K562 (cell line): ENCODE results near the gene DNAH3. TPM values are rescaled to one million over a fixed set of nuclear protein-coding genes. Genes with fewer than 3 reads are reported as not detected.

Experiments used
- ATF1 ChIP-seq, 2 experiments: fragments of 450-650 bp in 1 of 2; IDR thresholded peaks; 2 replicates each; pipeline ENCODE4 v1.6.1; 2016; ENCODE audit warnings: missing compliant biosample characterization in 1 of 2, missing genetic modification characterization in 1 of 2
- CBX2 ChIP-seq: fragments of 200-600 bp; sonication (generic); IDR thresholded peaks from one replicate; pipeline ENCODE4 v1.6.1; 2012; ENCODE audit warnings: mild to moderate bottlenecking, low read length, inconsistent platforms; ENCODE audit not compliant: insufficient read depth, poor library complexity, severe bottlenecking
- FOXP1 ChIP-seq: sonication (generic); formaldehyde crosslinking; IDR thresholded peaks from 2 replicates; pipeline ENCODE4 v1.8.0; 2022; ENCODE audit warnings: mild to moderate bottlenecking, missing genetic modification reagents
- NCOA2 ChIP-seq, 2 experiments: fragments of 450-650 bp; IDR thresholded peaks; 2 replicates each; pipeline ENCODE4 v1.6.1; 2018; ENCODE audit warnings: mild to moderate bottlenecking in 2 of 2, moderate library complexity in 1 of 2; ENCODE audit not compliant: partially characterized antibody in 2 of 2
- NR2C2 ChIP-seq, 2 experiments: fragments of 200-800 bp in 1 of 2; sonication (Bioruptor generic) in 1 of 2; sonication (generic) in 1 of 2; formaldehyde crosslinking in 1 of 2; IDR thresholded peaks; 2 replicates each; pipeline versions ENCODE4 v1.6.1 to v1.8.0; 2016 to 2022; ENCODE audit warnings: mild to moderate bottlenecking in 1 of 2, missing compliant biosample characterization in 1 of 2, missing genetic modification characterization in 1 of 2, missing genetic modification reagents in 1 of 2
- PKNOX1 ChIP-seq: fragments of 450-650 bp; IDR thresholded peaks from 2 replicates; pipeline ENCODE4 v1.6.1; 2016
- POLR2AphosphoS2 ChIP-seq: IDR thresholded peaks from 2 replicates; pipeline ENCODE4 v1.6.1; 2012; ENCODE audit warnings: low read length, improper control_type of control experiment
- POLR2H ChIP-seq: IDR thresholded peaks from 2 replicates; pipeline ENCODE4 v1.6.1; 2016; ENCODE audit warnings: missing genetic modification characterization, low read depth, mild to moderate bottlenecking, control low read depth, missing compliant biosample characterization, moderate library complexity
- PPARD ChIP-seq: fragments of 250-450 bp; sonication (Bioruptor Pico); IDR thresholded peaks from 2 replicates; pipeline ENCODE4 v1.8.0; 2022; ENCODE audit warnings: inconsistent platforms, mild to moderate bottlenecking, moderate library complexity
- SRSF1 ChIP-seq: fragments of 200-400 bp; formaldehyde crosslinking; IDR thresholded peaks from 2 replicates; pipeline ENCODE4 v1.6.1; 2017; ENCODE audit warnings: mild to moderate bottlenecking, low read depth, low read length, moderate library complexity
- STAT5A ChIP-seq: IDR thresholded peaks from 2 replicates; pipeline ENCODE4 v1.6.1; 2012; ENCODE audit warnings: low read length, inconsistent platforms, borderline replicate concordance
- TGIF2 ChIP-seq: sonication (generic); formaldehyde crosslinking; IDR thresholded peaks from 2 replicates; pipeline ENCODE4 v1.8.1; 2022; ENCODE audit warnings: mild to moderate bottlenecking, missing genetic modification reagents, moderate library complexity
- ZNF212 ChIP-seq: fragments of 450-650 bp; formaldehyde crosslinking; IDR thresholded peaks from 2 replicates; pipeline ENCODE4 v1.4.0; 2020; ENCODE audit warnings: mild to moderate bottlenecking
- ZSCAN29 ChIP-seq: fragments of 450-650 bp; IDR thresholded peaks from 2 replicates; pipeline ENCODE4 v1.6.1; 2017
- polyA plus RNA-seq, 8 experiments: library from polyadenylated mRNA; depleted of rRNA in 4 of 8; stranded (reverse) in 5 of 8; unstranded in 3 of 8; fragments of >200 nt; fragmentation: Nextera tagmentation in 2 of 8; fragmentation: Illumina TruSeq in 1 of 8; extraction: Ambion mirVana in 2 of 8; extraction: Trizol in 1 of 8; gene quantifications; 2 replicates each; pipeline versions ENCODE4 v1.2.1 to v1.2.3, GENCODE V29; 2011 to 2014; ENCODE audit warnings: inconsistent platforms in 1 of 8, missing spikeins in 1 of 8
- total RNA-seq, 7 experiments: library from RNA; depleted of rRNA in 6 of 7; stranded (reverse); fragments of >200 nt in 6 of 7; fragmentation: Illumina TruSeq in 2 of 7; extraction: Trizol in 2 of 7; gene quantifications; 2 replicates each; pipeline versions ENCODE4 v1.2.1 to v1.2.3, GENCODE V29; 2011 to 2021; ENCODE audit warnings: low replicate concordance in 1 of 7
- TF ChIP-seq, protein P1 (sequence below): sonication (generic); formaldehyde crosslinking; IDR thresholded peaks from 2 replicates; pipeline ENCODE4 v1.8.0; 2022; ENCODE audit warnings: mild to moderate bottlenecking, missing genetic modification reagents
- TF ChIP-seq, protein P2 (sequence below), 2 experiments: fragments of 450-650 bp in 1 of 2; IDR thresholded peaks; 2 replicates each; pipeline ENCODE4 v1.6.1; 2011 to 2017; ENCODE audit warnings: low read depth in 2 of 2, antibody characterized with exemption in 1 of 2, borderline replicate concordance in 1 of 2, low read length in 1 of 2, mild to moderate bottlenecking in 1 of 2, mixed read lengths in 1 of 2; ENCODE audit not compliant: control insufficient read depth in 1 of 2
- TF ChIP-seq, protein P3 (sequence below), 2 experiments: fragments of 450-650 bp; IDR thresholded peaks; 2 replicates each; pipeline ENCODE4 v1.6.1; 2018; ENCODE audit warnings: mild to moderate bottlenecking in 2 of 2, low read depth in 1 of 2; ENCODE audit not compliant: partially characterized antibody in 2 of 2

The DNAH3 gene
- total and polyA plus RNA-seq, 9 of the 15 experiments (the other 6 are each of a cell fraction or from before 2014, with no cell fraction given): 0.32 to 0.84 (median 0.44) TPM

GRCh38 chr16:20897253-20897897, 253.3 kb downstream of the DNAH3 start (continued):
- TF ChIP-seq, protein P1, sequence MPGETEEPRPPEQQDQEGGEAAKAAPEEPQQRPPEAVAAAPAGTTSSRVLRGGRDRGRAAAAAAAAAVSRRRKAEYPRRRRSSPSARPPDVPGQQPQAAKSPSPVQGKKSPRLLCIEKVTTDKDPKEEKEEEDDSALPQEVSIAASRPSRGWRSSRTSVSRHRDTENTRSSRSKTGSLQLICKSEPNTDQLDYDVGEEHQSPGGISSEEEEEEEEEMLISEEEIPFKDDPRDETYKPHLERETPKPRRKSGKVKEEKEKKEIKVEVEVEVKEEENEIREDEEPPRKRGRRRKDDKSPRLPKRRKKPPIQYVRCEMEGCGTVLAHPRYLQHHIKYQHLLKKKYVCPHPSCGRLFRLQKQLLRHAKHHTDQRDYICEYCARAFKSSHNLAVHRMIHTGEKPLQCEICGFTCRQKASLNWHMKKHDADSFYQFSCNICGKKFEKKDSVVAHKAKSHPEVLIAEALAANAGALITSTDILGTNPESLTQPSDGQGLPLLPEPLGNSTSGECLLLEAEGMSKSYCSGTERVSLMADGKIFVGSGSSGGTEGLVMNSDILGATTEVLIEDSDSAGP (CRISPR knock-in tag): no peak
- TF ChIP-seq PPARD (no peak), POLR2AphosphoS2 (no peak), STAT5A (no peak), CBX2 (no peak), ATF1 (CRISPR knock-in tag; IDR thresholded peaks at IDR 0.05) (no peak), ATF1 (tag; IDR thresholded peaks at IDR 0.05) (no peak), ZSCAN29 (no peak), NCOA2 (IDR thresholded peaks at IDR 0.05; ENCODE audit: partially characterized antibody in 2 of 2) (no peak), ZNF212 (CRISPR knock-in tag) (no peak), POLR2H (no peak), NR2C2 (CRISPR knock-in tag; IDR thresholded peaks at IDR 0.05) (no peak), NR2C2 (tag; IDR thresholded peaks at IDR 0.05) (0 out of 2 replicates have a peak, but pooled peaks have one; percentile 3), FOXP1 (no peak), PKNOX1 (no peak), TGIF2 (CRISPR knock-in tag) (no peak), SRSF1 (no peak)
- TF ChIP-seq, protein P2, sequence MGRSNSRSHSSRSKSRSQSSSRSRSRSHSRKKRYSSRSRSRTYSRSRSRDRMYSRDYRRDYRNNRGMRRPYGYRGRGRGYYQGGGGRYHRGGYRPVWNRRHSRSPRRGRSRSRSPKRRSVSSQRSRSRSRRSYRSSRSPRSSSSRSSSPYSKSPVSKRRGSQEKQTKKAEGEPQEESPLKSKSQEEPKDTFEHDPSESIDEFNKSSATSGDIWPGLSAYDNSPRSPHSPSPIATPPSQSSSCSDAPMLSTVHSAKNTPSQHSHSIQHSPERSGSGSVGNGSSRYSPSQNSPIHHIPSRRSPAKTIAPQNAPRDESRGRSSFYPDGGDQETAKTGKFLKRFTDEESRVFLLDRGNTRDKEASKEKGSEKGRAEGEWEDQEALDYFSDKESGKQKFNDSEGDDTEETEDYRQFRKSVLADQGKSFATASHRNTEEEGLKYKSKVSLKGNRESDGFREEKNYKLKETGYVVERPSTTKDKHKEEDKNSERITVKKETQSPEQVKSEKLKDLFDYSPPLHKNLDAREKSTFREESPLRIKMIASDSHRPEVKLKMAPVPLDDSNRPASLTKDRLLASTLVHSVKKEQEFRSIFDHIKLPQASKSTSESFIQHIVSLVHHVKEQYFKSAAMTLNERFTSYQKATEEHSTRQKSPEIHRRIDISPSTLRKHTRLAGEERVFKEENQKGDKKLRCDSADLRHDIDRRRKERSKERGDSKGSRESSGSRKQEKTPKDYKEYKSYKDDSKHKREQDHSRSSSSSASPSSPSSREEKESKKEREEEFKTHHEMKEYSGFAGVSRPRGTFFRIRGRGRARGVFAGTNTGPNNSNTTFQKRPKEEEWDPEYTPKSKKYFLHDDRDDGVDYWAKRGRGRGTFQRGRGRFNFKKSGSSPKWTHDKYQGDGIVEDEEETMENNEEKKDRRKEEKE (IDR thresholded peaks at IDR 0.05; ENCODE audit: borderline replicate concordance in 1 of 2, control insufficient read depth in 1 of 2, low read depth in 2 of 2, low read length in 1 of 2): no peak
- TF ChIP-seq, protein P3, sequence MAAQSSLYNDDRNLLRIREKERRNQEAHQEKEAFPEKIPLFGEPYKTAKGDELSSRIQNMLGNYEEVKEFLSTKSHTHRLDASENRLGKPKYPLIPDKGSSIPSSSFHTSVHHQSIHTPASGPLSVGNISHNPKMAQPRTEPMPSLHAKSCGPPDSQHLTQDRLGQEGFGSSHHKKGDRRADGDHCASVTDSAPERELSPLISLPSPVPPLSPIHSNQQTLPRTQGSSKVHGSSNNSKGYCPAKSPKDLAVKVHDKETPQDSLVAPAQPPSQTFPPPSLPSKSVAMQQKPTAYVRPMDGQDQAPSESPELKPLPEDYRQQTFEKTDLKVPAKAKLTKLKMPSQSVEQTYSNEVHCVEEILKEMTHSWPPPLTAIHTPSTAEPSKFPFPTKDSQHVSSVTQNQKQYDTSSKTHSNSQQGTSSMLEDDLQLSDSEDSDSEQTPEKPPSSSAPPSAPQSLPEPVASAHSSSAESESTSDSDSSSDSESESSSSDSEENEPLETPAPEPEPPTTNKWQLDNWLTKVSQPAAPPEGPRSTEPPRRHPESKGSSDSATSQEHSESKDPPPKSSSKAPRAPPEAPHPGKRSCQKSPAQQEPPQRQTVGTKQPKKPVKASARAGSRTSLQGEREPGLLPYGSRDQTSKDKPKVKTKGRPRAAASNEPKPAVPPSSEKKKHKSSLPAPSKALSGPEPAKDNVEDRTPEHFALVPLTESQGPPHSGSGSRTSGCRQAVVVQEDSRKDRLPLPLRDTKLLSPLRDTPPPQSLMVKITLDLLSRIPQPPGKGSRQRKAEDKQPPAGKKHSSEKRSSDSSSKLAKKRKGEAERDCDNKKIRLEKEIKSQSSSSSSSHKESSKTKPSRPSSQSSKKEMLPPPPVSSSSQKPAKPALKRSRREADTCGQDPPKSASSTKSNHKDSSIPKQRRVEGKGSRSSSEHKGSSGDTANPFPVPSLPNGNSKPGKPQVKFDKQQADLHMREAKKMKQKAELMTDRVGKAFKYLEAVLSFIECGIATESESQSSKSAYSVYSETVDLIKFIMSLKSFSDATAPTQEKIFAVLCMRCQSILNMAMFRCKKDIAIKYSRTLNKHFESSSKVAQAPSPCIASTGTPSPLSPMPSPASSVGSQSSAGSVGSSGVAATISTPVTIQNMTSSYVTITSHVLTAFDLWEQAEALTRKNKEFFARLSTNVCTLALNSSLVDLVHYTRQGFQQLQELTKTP (IDR thresholded peaks at IDR 0.05; ENCODE audit: low read depth in 1 of 2, partially characterized antibody in 2 of 2): no peak
